ENCODE results near the gene STK16. TPM values are rescaled to one million over a fixed set of nuclear protein-coding genes. Genes with fewer than 3 reads are reported as not detected.

Gene STK16
- total RNA-seq, 1 experiment from 2014 or later = 21.6 TPM

GRCh38 chr2:219213486-219214071, 31.7 kb upstream of the STK16 start:
- Mint-ChIP-seq H3K9me3 (no peaks in the 10 kb centered on the region), H3K4me1 (peaks cover 11 to 17% of the 10 kb centered on the region in 2 experiments), H3K36me3 (ENCODE audit: insufficient read depth in 1 of 3, low read depth in 3 of 3) (peaks cover 15 to 67% (median 60%) of the 10 kb centered on the region in 3 experiments), H3K4me3 (no peak overlapping the region), H3K27me3 (ENCODE audit: low read depth) (no peaks in the 10 kb centered on the region; the same call in 1 of the 2 replicates), H3K27ac (peak overlapping the region in 1 of 3 experiments; percentile 25; a peak in 1 of 7 replicates)
- H3K9me3 ChIP-seq (ENCODE audit: control insufficient read depth, low read depth, low read length) = no peaks in the 10 kb centered on the region
- H3K79me2 ChIP-seq (ENCODE audit: insufficient read depth, low read length) = no peaks in the 10 kb centered on the region
- no peak overlapping the region for H3K18ac ChIP-seq (ENCODE audit: insufficient read length, low read depth, low read length)
- no peak overlapping the region for H3T11ph ChIP-seq (ENCODE audit: low read length)
- H3K14ac ChIP-seq (ENCODE audit: insufficient read depth, low read length) = no peak overlapping the region
- no peak overlapping the region for H4K8ac ChIP-seq (replicated peaks; ENCODE audit: insufficient read length, low read depth, low read length)
- no peak overlapping the region for H2BK20ac ChIP-seq (ENCODE audit: low read depth, low read length, poor library complexity, severe bottlenecking)
- peaks cover 7% of the 10 kb centered on the region for H3K23me2 ChIP-seq (ENCODE audit: insufficient read length, low read depth, low read length, poor library complexity, severe bottlenecking)
- H4K20me1 ChIP-seq (ENCODE audit: control insufficient read depth, insufficient read depth, insufficient read length) = no peaks in the 10 kb centered on the region
- no peaks in the 10 kb centered on the region for H3K79me1 ChIP-seq (ENCODE audit: insufficient read depth, low read depth, low read length, poor library complexity, severe bottlenecking)
- no CpG with 5 or more reads among the region's 10 CpGs for WGBS (ENCODE audit: extremely low coverage, insufficient read length, low lambda C conversion rate)
- H3K9ac ChIP-seq (ENCODE audit: extremely low read depth, insufficient read length, low read length) = no peak overlapping the region
- H3K56ac ChIP-seq (ENCODE audit: insufficient read length, low read depth, low read length) = no peak overlapping the region
- H3K27me3 ChIP-seq (ENCODE audit: insufficient read depth, low read length) = no peaks in the 10 kb centered on the region
- no peak overlapping the region for H3K4ac ChIP-seq (ENCODE audit: low read depth, low read length)
- H4K5ac ChIP-seq (ENCODE audit: insufficient read length, low read depth, low read length) = no peak overlapping the region
- no peak overlapping the region for H2BK15ac ChIP-seq (ENCODE audit: low read depth, low read length)
- H4K91ac ChIP-seq (ENCODE audit: insufficient read length, low read depth, low read length) = no peak overlapping the region
- no peak overlapping the region for H2BK120ac ChIP-seq (ENCODE audit: low read depth, low read length, poor library complexity, severe bottlenecking)
- H2AFZ ChIP-seq (ENCODE audit: low read length) = no peak overlapping the region
- TF ChIP-seq, protein P1, sequence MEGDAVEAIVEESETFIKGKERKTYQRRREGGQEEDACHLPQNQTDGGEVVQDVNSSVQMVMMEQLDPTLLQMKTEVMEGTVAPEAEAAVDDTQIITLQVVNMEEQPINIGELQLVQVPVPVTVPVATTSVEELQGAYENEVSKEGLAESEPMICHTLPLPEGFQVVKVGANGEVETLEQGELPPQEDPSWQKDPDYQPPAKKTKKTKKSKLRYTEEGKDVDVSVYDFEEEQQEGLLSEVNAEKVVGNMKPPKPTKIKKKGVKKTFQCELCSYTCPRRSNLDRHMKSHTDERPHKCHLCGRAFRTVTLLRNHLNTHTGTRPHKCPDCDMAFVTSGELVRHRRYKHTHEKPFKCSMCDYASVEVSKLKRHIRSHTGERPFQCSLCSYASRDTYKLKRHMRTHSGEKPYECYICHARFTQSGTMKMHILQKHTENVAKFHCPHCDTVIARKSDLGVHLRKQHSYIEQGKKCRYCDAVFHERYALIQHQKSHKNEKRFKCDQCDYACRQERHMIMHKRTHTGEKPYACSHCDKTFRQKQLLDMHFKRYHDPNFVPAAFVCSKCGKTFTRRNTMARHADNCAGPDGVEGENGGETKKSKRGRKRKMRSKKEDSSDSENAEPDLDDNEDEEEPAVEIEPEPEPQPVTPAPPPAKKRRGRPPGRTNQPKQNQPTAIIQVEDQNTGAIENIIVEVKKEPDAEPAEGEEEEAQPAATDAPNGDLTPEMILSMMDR (conservative IDR thresholded peaks at IDR 0.05) = no peak
- H3K4me2 ChIP-seq (ENCODE audit: insufficient read depth, insufficient read length, low read length) = no peak overlapping the region
- H3K4me1 ChIP-seq (ENCODE audit: insufficient read depth, low read length) = no peaks in the 10 kb centered on the region
- H2BK12ac ChIP-seq (ENCODE audit: insufficient read length, low read depth, low read length) = no peak overlapping the region
- no peak overlapping the region for H2AK5ac ChIP-seq (ENCODE audit: insufficient read length, low read length)
- no peak overlapping the region for H2BK5ac ChIP-seq (ENCODE audit: insufficient read length, low read length)
- no peak overlapping the region for H3K23ac ChIP-seq (ENCODE audit: insufficient read length, low read depth, low read length)
- no peak overlapping the region for H3K27ac ChIP-seq (ENCODE audit: insufficient read length, low read depth, low read length)
- no peak for DNase-seq
